ENCODE data around the gene GPC4. TPM values are rescaled to one million over a fixed set of nuclear protein-coding genes. Genes with fewer than 3 reads are reported as not detected.

The GPC4 gene
- total RNA-seq, 1 donor from 2014 or later = 69.0 TPM

- TF ChIP-seq, protein P1, sequence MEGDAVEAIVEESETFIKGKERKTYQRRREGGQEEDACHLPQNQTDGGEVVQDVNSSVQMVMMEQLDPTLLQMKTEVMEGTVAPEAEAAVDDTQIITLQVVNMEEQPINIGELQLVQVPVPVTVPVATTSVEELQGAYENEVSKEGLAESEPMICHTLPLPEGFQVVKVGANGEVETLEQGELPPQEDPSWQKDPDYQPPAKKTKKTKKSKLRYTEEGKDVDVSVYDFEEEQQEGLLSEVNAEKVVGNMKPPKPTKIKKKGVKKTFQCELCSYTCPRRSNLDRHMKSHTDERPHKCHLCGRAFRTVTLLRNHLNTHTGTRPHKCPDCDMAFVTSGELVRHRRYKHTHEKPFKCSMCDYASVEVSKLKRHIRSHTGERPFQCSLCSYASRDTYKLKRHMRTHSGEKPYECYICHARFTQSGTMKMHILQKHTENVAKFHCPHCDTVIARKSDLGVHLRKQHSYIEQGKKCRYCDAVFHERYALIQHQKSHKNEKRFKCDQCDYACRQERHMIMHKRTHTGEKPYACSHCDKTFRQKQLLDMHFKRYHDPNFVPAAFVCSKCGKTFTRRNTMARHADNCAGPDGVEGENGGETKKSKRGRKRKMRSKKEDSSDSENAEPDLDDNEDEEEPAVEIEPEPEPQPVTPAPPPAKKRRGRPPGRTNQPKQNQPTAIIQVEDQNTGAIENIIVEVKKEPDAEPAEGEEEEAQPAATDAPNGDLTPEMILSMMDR (conservative IDR thresholded peaks at IDR 0.05) = no peak
- H3K36me3 Mint-ChIP-seq = no peaks in the 10 kb centered on the region
- no peaks in the 10 kb centered on the region for H3K9me3 Mint-ChIP-seq
- peak overlapping the region; percentile 66 for H3K4me3 Mint-ChIP-seq
- peaks cover 16% of the 10 kb centered on the region for H3K4me1 Mint-ChIP-seq (ENCODE audit: unreplicated experiment)
- no peak overlapping the region for H3K27ac Mint-ChIP-seq
- no peak for DNase-seq (ENCODE audit: extremely low spot score, unreplicated experiment)
- H3K27me3 Mint-ChIP-seq = peaks cover 58% of the 10 kb centered on the region
These were observed 2.1 kb upstream of the GPC4 start for GRCh38 chrX:133417364-133417763.

GRCh38 chrX:133414406-133415275, 648 bp downstream of the GPC4 start:
- H3K9me3 Mint-ChIP-seq = no peaks in the 10 kb centered on the region
- peaks cover 7% of the 10 kb centered on the region for H3K36me3 Mint-ChIP-seq
- peak overlapping the region; percentile 82 for H3K27ac Mint-ChIP-seq
- peak; percentile 70 for DNase-seq (ENCODE audit: extremely low spot score, unreplicated experiment)
- H3K27me3 Mint-ChIP-seq = peaks cover 66% of the 10 kb centered on the region
- TF ChIP-seq, protein P1 (conservative IDR thresholded peaks at IDR 0.05) = no peak
- H3K4me1 Mint-ChIP-seq (ENCODE audit: unreplicated experiment) = peaks cover 27% of the 10 kb centered on the region
- peak overlapping the region; percentile 99 for H3K4me3 Mint-ChIP-seq

- DNase-seq (ENCODE audit: extremely low spot score, unreplicated experiment) = peak; percentile 67
- H3K36me3 Mint-ChIP-seq = peaks cover 11% of the 10 kb centered on the region
- H3K4me1 Mint-ChIP-seq (ENCODE audit: unreplicated experiment) = peaks cover 31% of the 10 kb centered on the region
- no peaks in the 10 kb centered on the region for H3K9me3 Mint-ChIP-seq
- peak overlapping the region; percentile 82 for H3K27ac Mint-ChIP-seq
- TF ChIP-seq, protein P1 (conservative IDR thresholded peaks at IDR 0.05) = no peak
- H3K4me3 Mint-ChIP-seq = peak overlapping the region; percentile 99
- H3K27me3 Mint-ChIP-seq = peaks cover 65% of the 10 kb centered on the region
These were observed 1.9 kb downstream of the GPC4 start for GRCh38 chrX:133413218-133413925.

DNA sequence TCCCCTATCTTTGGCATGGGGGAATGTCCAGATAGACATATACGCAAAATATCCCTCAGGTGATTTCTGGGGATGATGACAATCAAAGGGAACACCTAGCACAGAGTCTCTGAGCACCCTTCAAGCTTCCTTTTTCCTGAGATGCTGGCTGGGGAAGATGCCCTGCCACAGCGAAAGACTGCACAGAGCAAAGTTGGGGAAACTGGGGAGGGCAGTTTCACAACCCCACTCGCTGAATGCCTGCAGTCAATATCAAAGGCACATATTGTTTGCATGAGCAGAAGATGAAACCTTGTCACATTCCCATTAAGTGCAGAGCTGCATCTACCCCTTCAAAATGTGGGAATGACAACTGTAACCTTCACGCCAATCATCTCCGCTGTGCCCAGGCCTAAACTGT, 2.6 kb downstream of the GPC4 start:
- H3K36me3 Mint-ChIP-seq = peaks cover 11% of the 10 kb centered on the region
- H3K27ac Mint-ChIP-seq = peak overlapping the region; percentile 22
- TF ChIP-seq, protein P1 (conservative IDR thresholded peaks at IDR 0.05) = no peak
- peaks cover 35% of the 10 kb centered on the region for H3K4me1 Mint-ChIP-seq (ENCODE audit: unreplicated experiment)
- no peaks in the 10 kb centered on the region for H3K9me3 Mint-ChIP-seq
- H3K27me3 Mint-ChIP-seq = peaks cover 58% of the 10 kb centered on the region
- H3K4me3 Mint-ChIP-seq = peak overlapping the region; percentile 99
- no peak for DNase-seq (ENCODE audit: extremely low spot score, unreplicated experiment)

DNA sequence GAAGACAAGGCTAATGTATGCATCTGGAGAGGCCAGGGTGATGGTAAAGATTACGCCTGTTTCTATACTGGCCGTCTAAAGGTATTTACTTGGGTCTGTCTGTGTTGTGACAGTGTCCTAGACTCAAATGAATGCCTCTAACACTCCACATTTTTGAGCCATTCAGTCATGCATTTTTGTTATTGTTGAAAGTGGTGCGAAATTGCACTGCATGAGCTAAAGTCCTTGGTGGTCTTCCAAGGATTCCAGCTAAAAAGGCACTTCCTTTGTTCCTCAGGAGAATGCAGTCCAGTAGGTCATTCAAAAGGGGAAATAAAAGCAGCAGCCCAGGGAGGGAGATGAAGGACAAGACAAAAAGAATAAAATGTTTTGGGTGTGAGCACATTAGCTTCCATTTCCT, 3.0 kb downstream of the GPC4 start:
- Mint-ChIP-seq H3K4me1 (ENCODE audit: unreplicated experiment) (peaks cover 39% of the 10 kb centered on the region), H3K27ac (peak overlapping the region; percentile 22), H3K4me3 (peak overlapping the region; percentile 99), H3K27me3 (peaks cover 54% of the 10 kb centered on the region), H3K9me3 (no peaks in the 10 kb centered on the region), H3K36me3 (peaks cover 15% of the 10 kb centered on the region)
- DNase-seq (ENCODE audit: extremely low spot score, unreplicated experiment) = no peak
- TF ChIP-seq, protein P1 (conservative IDR thresholded peaks at IDR 0.05) = no peak
